Duodenal mucosa (tissue), 2 donors: ENCODE data around the gene LENG1.
A peak's percentile ranks its signal among the peaks of the same experiment; 100 is the strongest.

ENCODE experiments used
- H3K27ac ChIP-seq: one replicate; pipeline ENCODE4 v1.7.0; 2013; ENCODE audit warnings: low read depth, low read length
- H3K27me3 ChIP-seq, 2 donors: one replicate each; pipeline ENCODE4 v1.7.0; 2013; ENCODE audit warnings: low read length in 2 of 2, control low read depth in 1 of 2; ENCODE audit not compliant: insufficient read depth in 2 of 2, control insufficient read depth in 1 of 2
- H3K36me3 ChIP-seq, 2 donors: one replicate each; pipeline ENCODE4 v1.7.0; 2013; ENCODE audit warnings: low read length in 2 of 2, control low read depth in 1 of 2; ENCODE audit not compliant: insufficient read depth in 2 of 2, control insufficient read depth in 1 of 2
- H3K4me1 ChIP-seq, 2 donors: one replicate each; pipeline ENCODE4 v1.7.0; 2013; ENCODE audit warnings: low read length in 2 of 2, control low read depth in 1 of 2; ENCODE audit not compliant: insufficient read depth in 2 of 2, control insufficient read depth in 1 of 2
- H3K4me3 ChIP-seq, 2 donors: one replicate each; pipeline ENCODE4 v1.7.0; 2013; ENCODE audit warnings: low read length in 2 of 2, low read depth in 1 of 2
- H3K9ac ChIP-seq, 2 donors: one replicate each; pipeline ENCODE4 v1.7.0; 2013; ENCODE audit warnings: low read length in 2 of 2, low read depth in 1 of 2
- H3K9me3 ChIP-seq, 2 donors: one replicate each; pipeline ENCODE4 v1.7.0; 2013; ENCODE audit warnings: low read length in 2 of 2, control low read depth in 1 of 2; ENCODE audit not compliant: control insufficient read depth in 1 of 2

LENG1 gene

DNA sequence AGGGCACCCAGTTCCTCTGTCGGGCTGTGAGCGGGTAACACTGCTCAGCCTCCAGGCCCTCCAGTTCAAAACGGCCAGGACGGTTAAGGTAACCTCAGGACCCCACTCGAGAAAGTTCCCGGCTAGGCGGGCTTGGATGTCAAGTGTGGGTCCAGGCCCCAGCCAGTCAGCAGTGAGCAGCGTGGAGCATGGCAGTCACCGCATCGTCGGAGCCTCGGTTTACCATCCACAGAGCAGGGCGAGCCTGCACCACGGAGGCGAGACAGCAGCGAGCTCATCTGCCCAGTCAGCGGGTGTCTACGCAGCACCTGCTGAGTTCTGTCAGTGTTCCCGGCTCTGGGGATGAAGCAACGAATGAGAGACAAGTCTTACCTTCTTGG lies 29.9 kb downstream of the LENG1 start:
- peaks cover 35 to 50% of the 10 kb centered on the region in 2 donors for H3K36me3 ChIP-seq
- H3K27ac ChIP-seq = no peak overlapping the region
- no peaks in the 10 kb centered on the region for H3K4me1 ChIP-seq
- H3K4me3 ChIP-seq = no peak overlapping the region
- H3K27me3 ChIP-seq = no peaks in the 10 kb centered on the region
- H3K9ac ChIP-seq = no peak overlapping the region
- no peaks in the 10 kb centered on the region for H3K9me3 ChIP-seq

DNA sequence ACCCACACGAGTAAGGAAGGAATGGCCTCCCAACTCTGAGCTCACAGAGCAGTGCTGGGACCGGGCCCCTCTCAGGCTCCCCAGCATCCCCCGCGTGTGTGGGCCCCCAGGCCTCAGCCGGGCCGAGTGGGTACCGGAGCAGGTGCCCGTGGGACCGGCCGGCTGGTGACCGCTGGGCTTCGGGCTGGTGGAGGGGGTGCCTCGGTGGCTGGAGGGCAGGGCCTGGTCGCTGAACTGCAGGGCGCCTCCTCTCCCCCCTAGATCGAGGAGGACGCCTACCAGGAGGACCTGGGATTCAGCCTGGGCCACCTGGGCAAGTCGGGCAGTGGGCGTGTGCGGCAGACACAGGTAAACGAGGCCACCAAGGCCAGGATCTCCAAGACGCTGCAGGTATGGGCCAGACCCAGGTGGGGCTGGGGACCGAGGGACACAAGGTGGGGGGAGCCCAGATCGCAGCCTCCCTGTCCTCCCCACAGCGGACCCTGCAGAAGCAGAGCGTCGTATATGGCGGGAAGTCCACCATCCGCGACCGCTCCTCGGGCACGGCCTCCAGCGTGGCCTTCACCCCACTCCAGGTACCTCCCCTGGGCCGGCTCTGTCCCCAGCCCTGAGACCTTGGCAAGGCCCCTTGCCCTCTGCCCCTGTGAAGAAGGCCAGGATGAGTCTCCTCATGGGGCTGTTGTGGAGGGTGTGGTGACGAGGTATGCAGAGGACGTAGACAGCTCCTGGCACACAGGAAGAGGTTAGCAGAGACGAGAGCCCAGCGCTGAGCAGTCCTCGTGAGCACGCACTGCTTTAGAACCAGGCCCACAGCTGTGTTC lies 30.5 kb downstream of the LENG1 start:
- no peak overlapping the region for H3K27ac ChIP-seq
- H3K9me3 ChIP-seq = no peaks in the 10 kb centered on the region
- no peaks in the 10 kb centered on the region for H3K27me3 ChIP-seq
- peaks cover 38 to 55% of the 10 kb centered on the region in 2 donors for H3K36me3 ChIP-seq
- H3K4me1 ChIP-seq = no peaks in the 10 kb centered on the region
- no peak overlapping the region for H3K4me3 ChIP-seq
- H3K9ac ChIP-seq = no peak overlapping the region

DNA sequence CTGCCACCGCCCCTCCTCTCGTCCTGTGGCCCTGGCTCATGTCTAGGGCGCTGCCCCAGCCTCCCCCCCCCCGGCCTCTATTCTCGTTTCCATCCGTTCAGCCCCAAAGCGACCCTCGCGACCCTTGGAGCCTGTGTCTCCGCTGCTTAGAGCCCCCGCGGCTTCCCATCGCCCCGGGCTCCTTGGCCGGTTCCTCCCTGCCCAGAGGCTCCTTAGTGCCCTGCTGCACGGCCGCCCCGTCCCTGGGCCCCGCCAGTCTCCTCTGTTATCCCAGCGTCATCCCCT lies 31.1 kb downstream of the LENG1 start:
- Histone ChIP-seq H3K4me3 (no peak overlapping the region), H3K27ac (no peak overlapping the region), H3K27me3 (no peaks in the 10 kb centered on the region), H3K36me3 (peaks cover 42 to 61% of the 10 kb centered on the region in 2 donors), H3K9me3 (no peaks in the 10 kb centered on the region), H3K9ac (no peak overlapping the region), H3K4me1 (no peaks in the 10 kb centered on the region)

DNA sequence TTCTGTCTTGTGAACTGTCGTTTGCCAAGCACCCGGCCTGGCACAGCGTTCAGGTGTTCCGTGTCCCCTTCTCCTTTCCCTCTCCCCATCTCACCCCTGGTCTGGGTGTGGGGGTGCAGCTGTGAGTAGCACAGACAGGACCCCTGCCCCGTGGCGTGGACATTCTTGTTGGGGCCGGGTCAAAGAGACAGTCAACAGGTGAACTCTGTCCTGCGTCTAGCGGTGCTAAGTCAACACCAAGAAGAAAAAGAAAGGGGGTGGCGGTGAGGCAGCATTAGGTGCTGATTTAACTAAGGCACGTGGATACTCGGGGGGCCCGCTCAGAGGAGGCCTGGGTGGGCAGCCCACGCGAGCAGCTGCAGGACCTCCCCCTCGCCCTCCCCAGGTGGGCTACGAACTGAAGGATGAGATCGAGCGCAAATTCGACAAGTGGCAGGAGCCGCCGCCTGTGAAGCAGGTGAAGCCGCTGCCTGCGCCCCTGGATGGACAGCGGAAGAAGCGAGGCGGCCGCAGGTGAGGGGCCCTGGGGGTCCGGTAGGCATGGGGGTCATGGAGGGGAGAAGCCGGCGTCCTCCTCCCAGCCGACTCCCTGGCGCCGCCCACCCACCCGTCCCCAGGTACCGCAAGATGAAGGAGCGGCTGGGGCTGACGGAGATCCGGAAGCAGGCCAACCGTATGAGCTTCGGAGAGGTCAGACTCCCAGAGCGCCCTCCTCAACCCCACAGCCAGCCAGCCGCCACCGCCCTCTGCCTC lies 31.7 kb downstream of the LENG1 start:
- Histone ChIP-seq H3K9me3 (no peaks in the 10 kb centered on the region), H3K4me1 (no peaks in the 10 kb centered on the region), H3K4me3 (no peak overlapping the region), H3K27ac (no peak overlapping the region), H3K27me3 (no peaks in the 10 kb centered on the region), H3K9ac (no peak overlapping the region), H3K36me3 (peaks cover 47 to 66% of the 10 kb centered on the region in 2 donors)

DNA sequence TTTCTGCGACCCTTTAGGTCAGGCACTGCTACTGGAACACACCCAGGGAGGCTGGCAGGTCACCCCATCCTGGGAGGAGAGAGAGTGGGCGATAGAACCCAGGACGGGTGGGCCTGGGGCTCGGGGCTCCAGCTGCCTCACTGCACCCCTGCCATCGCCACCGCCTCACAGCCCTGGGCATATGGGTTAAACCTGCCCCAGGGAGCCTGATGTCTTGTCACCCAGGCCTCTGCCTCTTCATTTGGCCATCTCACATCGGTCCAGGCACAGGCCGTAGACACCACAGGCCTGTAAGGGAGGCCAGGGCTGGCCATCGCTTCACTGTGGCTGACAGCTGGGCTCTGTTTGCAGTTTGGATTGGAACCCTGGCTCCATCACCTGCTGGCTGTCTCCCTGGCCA lies 33.8 kb downstream of the LENG1 start:
- H3K4me1 ChIP-seq = no peaks in the 10 kb centered on the region
- no peaks in the 10 kb centered on the region for H3K9me3 ChIP-seq
- no peaks in the 10 kb centered on the region for H3K27me3 ChIP-seq
- no peak overlapping the region for H3K27ac ChIP-seq
- no peak overlapping the region for H3K4me3 ChIP-seq
- H3K36me3 ChIP-seq = peaks cover 53 to 75% of the 10 kb centered on the region in 2 donors
- no peak overlapping the region for H3K9ac ChIP-seq

DNA sequence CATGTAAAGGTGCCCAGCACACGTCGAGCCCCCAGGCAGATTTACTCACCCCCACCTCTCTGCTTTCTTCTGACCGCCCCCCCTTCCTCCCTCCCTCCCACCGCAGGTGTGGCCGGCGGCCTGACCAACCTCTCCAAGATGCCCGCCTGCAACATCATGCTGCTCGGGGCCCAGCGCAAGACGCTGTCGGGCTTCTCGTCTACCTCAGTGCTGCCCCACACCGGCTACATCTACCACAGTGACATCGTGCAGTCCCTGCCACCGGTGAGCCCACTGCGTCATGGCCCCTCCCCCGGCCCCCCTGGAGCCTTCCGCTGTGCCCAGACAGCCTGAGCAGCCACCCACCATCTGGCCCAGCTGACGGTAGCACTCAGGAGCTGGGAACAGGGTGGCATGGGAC lies 35.1 kb downstream of the LENG1 start:
- Histone ChIP-seq H3K27me3 (no peaks in the 10 kb centered on the region), H3K4me1 (no peaks in the 10 kb centered on the region), H3K4me3 (no peak overlapping the region), H3K27ac (no peak overlapping the region), H3K36me3 (peaks cover 53 to 83% of the 10 kb centered on the region in 2 donors), H3K9me3 (no peaks in the 10 kb centered on the region), H3K9ac (no peak overlapping the region)

DNA sequence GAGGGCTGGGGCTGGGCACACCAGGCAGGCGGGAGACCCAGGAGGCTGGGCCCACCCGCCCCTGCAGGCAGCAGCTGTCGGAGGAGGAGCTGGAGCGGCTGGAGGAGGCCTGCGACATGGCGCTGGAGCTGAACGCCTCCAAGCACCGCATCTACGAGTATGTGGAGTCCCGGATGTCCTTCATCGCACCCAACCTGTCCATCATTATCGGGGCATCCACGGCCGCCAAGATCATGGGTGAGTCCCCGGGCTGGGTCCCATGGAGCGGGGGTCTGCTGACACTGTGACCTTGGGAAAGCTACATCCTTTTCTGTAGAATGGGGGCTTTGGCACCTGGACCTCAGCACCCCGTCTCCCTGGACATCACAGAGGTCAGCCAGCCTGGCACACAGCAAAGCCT lies 35.8 kb downstream of the LENG1 start:
- Histone ChIP-seq H3K4me3 (no peak overlapping the region), H3K27me3 (no peaks in the 10 kb centered on the region), H3K27ac (no peak overlapping the region), H3K36me3 (peaks cover 51 to 81% of the 10 kb centered on the region in 2 donors), H3K4me1 (no peaks in the 10 kb centered on the region), H3K9ac (no peak overlapping the region), H3K9me3 (no peaks in the 10 kb centered on the region)

DNA sequence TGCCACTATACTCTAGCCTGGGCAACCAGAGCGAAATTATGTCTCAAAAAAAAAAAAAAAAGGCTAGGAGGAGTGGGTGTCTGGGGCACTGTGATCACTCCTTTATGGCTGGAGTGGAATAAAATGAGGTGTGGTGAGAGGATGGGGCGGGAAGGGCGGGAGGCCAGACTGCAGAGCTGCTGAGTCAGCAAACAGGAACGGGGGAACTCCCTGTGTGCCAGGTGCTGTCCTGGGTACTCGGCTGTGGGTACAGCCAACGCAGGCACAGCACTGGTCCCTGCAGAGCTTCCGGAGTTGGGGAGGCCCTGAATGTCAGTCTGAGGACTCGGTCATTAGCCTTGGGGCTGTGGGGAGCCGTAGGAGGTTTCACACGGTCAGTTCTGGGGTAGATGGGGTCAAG lies 38.3 kb downstream of the LENG1 start:
- no peaks in the 10 kb centered on the region for H3K9me3 ChIP-seq
- H3K27me3 ChIP-seq = no peaks in the 10 kb centered on the region
- H3K27ac ChIP-seq = no peak overlapping the region
- H3K9ac ChIP-seq = no peak overlapping the region
- H3K36me3 ChIP-seq = peaks cover 44 to 74% of the 10 kb centered on the region in 2 donors
- H3K4me1 ChIP-seq = peaks cover 0 to 6% of the 10 kb centered on the region in 2 donors
- H3K4me3 ChIP-seq = no peak overlapping the region

DNA sequence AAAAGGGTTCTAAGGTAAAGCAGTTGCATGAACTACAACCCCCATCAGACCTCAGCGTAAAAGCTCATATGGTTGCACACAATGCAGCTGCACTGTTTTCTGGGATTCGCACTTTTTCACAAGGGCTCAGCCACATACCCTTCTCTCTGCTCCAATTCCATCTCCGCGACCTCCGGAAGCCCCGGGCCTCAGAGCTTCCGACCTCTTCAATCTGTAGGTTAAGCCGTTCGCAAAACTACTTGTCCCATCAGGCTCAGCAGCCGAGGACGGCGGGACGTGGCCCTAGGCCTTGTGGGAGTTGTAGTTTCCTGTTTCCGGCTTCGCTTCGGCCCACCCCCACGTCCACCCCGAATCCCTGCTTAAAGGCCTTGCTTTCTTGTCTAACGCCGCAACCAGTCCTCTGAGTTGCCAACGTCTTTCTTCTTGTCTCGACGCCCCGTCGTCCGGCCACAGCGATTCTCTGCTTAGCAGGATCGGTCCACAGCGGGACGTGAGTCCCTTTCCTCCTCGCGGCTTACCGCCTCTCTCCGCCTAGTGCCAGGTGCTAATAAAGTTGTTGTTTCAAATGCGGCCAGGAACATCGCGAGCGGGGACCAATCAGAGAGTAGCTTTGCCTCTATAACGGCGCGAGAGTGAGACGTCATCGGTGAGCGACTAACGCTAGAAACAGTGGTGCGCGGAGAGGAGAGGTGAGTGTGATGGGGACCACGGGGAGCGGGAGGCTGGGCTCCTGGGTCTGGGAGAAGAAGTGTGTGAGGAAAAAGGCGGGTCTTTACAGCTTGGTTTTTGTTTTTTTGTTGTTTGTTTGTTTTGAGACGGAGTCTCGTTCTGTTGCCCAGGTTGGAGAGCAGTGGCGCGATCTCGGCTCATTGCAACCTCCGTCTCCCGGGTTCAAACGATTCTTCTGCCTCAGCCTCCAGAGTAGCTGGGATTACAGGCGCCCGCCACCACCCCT lies 44.1 kb downstream of the LENG1 start, which contains the start of the genes PRPF31 and TFPT:
PRPF31 (plus strand) TSS at position 646 of the 955 bp plus-strand sequence. CDS start 2,525 bp downstream, outside the sequence.
TFPT (minus strand) TSS at position 549 of the 955 bp plus-strand sequence; CDS start at position 161, 388 bp downstream.
- Histone ChIP-seq H3K9ac (peak within 1 kb of the TSS; percentile 64 to 71), H3K36me3 (peaks cover 3 to 30% of the 10 kb centered on the region in 2 donors), H3K4me3 (peak within 1 kb of the TSS; percentile 84 to 95), H3K27me3 (no peaks in the 10 kb centered on the region), H3K27ac (peak within 1 kb of the TSS; percentile 91), H3K4me1 (peaks cover 8 to 19% of the 10 kb centered on the region in 2 donors), H3K9me3 (no peaks in the 10 kb centered on the region)
